Hematopoietic multipotent progenitor cell (in vitro differentiated cells): ENCODE measurements around the gene RNF144B. TPM values are rescaled to one million over a fixed set of nuclear protein-coding genes. Genes with fewer than 3 reads are reported as not detected.

ENCODE experiments used
- DNase-seq, 3 donors: peaks; one replicate each; pipeline ENCODE4 v3.0.0-alpha.2; 2011 to 2015; ENCODE audit warnings: low read depth in 2 of 3, low spot score in 2 of 3
- total RNA-seq: library from RNA; depleted of rRNA; stranded (reverse); fragments of >200 nt; gene quantifications from one replicate; pipeline ENCODE4 v1.2.3, GENCODE V29; 2012

RNF144B gene
- total RNA-seq, 1 donor: 16.7 TPM

- no peak for DNase-seq
Measured at GRCh38 chr6:18504232-18504596, 117.1 kb downstream of the RNF144B start.

GRCh38 chr6:18506382-18507017 lies 119.3 kb downstream of the RNF144B start:
- no peak for DNase-seq

DNA sequence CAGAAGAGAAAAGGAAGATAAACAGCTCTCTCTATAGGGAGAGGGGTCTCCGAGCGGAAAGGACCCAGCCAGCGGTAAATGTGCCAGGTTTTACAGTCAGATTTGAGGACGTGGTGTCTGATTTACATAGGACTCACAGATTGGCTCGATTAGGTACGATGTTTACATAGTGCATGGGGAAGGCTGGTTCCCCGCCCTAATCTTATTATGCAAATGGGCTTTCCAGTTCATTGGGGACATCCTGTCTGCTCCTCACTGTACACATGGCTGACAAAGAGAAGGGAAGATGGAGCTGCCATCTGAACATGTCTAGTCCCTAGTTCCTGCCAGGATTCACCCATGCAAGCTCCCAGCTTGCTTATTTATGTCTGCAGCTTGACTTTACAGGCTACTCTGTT lies 119.9 kb downstream of the RNF144B start:
- no peak for DNase-seq

GRCh38 chr6:18507561-18507960 lies 120.4 kb downstream of the RNF144B start:
- no peak for DNase-seq

DNA sequence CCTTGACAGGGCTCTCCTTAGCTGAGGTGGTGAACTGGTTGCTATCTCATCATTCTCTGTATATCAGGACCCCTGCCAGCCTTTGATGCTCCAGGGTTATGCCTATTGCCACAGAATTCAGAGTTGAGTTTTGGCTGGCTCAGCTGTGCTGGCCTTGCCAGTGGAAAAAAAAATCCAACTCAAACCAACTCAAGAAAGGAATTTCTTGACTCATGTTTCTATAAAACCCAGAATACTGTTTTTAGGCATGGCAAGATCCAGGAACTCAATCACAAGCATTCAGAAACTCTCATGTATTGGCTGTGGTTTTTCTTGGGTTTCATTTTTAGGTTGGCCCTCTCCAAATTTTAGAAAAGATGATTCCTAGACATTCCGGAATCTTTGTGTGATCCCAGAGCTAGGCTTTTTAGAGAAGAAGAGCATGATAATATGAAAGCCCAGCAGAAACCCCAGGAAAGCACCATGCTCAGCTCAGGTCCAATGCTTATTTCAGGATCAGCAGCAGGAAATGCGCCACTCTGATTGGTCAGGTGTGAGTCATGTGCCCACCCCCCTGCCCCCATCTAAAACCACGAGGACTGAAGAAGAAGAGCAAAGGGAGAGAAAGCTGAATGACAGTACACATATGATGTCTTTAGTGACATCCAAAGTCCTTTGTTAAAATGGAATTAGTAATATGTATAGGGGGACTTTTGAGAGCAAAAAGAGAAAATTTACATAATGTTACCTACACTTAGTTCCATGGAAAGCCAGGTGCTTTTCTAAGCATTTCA lies 122.9 kb downstream of the RNF144B start:
- no peak for DNase-seq

DNA sequence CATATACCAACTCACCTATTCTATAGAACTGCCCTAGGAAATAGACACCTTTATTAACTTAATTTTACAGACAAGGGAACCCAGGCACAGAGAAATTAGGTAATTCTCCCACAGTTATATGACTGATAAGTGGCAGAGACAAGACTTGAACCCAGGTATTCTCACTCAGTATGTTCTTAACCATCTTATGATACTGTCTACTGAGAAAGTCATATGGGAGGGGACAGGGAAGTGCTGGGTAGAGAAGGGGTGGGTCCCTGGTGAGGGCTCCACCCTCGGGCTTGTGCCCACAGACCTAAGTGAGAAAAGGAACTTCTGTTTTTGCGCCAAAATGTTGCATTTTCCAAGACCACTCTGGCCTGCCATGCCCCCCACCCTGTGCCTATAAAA lies 123.5 kb downstream of the RNF144B start:
- DNase-seq: no peak

- DNase-seq: no peak
Measured at GRCh38 chr6:18511211-18511610, 124.1 kb downstream of the RNF144B start.

- no peak for DNase-seq
Measured at GRCh38 chr6:18513253-18513798, 126.2 kb downstream of the RNF144B start.

GRCh38 chr6:18514180-18514579 lies 127.0 kb downstream of the RNF144B start:
- DNase-seq: no peak

GRCh38 chr6:18515767-18516166 lies 128.6 kb downstream of the RNF144B start:
- DNase-seq: no peak

Other genes starting within 250 kb of the RNF144B start
- gene TPMT, start 232.3 kb upstream of the RNF144B start, total RNA-seq: 4.6 TPM
- 24.5 TPM for gene KDM1B, start 231.9 kb upstream of the RNF144B start, total RNA-seq
- gene DEK, start 122.8 kb upstream of the RNF144B start, total RNA-seq: 32.9 TPM